Mucosa of descending colon (tissue), 3 donors: ENCODE measurements around the gene KLHDC10. TPM values are rescaled to one million over a fixed set of nuclear protein-coding genes. Genes with fewer than 3 reads are reported as not detected.

Experiments used
- ATAC-seq: fragments of 200-7000 bp; cut with Tn5 transposase; one replicate; pipeline ENCODE4 v1.9.1; 2020; ENCODE audit warnings: mild to moderate bottlenecking, moderate library complexity
- DNase-seq, 3 donors: peaks; one replicate each; pipeline ENCODE4 v3.0.0-alpha.2; 2020
- H3K36me3 ChIP-seq: fragments of 200-600 bp; one replicate; pipeline ENCODE4 v1.8.0; 2021; ENCODE audit warnings: low read depth, mild to moderate bottlenecking
- H3K4me1 ChIP-seq: fragments of 200-600 bp; one replicate; pipeline ENCODE4 v1.8.0; 2021; ENCODE audit warnings: low read depth, mild to moderate bottlenecking
- H3K4me3 ChIP-seq: fragments of 200-600 bp; one replicate; pipeline ENCODE4 v1.8.0; 2021; ENCODE audit warnings: mild to moderate bottlenecking
- H3K9me3 ChIP-seq: fragments of 200-600 bp; one replicate; pipeline ENCODE4 v1.8.0; 2021; ENCODE audit warnings: mild to moderate bottlenecking
- CTCF ChIP-seq: fragments of 200-600 bp; IDR thresholded peaks from one replicate; pipeline ENCODE4 v1.8.0; 2022; ENCODE audit warnings: antibody characterized with exemption, mild to moderate bottlenecking
- intact Hi-C, 2 donors: fragments of 100-400 bp; cut with DNase I in 1 of 2; cut with micrococcal nuclease in 1 of 2; formaldehyde crosslinking; loops; one replicate each; pipeline versions ENCODE4 v1.11.0 to v1.11.1; 2022; cut with DNase I, micrococcal nuclease
- long read RNA-seq, 2 donors: library from polyadenylated mRNA; unstranded; transcript quantifications; one replicate each; pipeline ENCODE4 v2.0.0, GENCODE V29; 2019 to 2021
- total RNA-seq, 3 donors: library from RNA; stranded (reverse); fragmentation: NEBNext Ultra II Directional in 2 of 3; extraction: Animal tissue kit (Norgen Biotek cat#: 25700) in 2 of 3; gene quantifications; one replicate each; pipeline versions ENCODE4 v1.2.1 to v1.2.4, GENCODE V29; 2021 to 2023
- donor health status: DM: no; HTN: no; CAD: no; lungs with moderate emphysema.
- donor health status: DM: no; HTN: no; CAD: no.
- donor health status: DM: no; HTN: yes; CAD: no.

KLHDC10 gene
- total RNA-seq: 10 to 100 TPM; 30.1 to 36.2 (median 34.1) TPM
- long read RNA-seq, donor 1, full-length matches to known transcripts: 2 of 11 reads
- long read RNA-seq, donor 1, partial matches to known transcripts: 1 of 11 reads
- long read RNA-seq, donor 1, other reads (novel, unspliced or antisense): 8 of 11 reads
- long read RNA-seq, donor 2, partial matches to known transcripts: 1 of 3 reads
- long read RNA-seq, donor 2, other reads (novel, unspliced or antisense): 2 of 3 reads

- TF ChIP-seq CTCF: peak; percentile 13
- peak; percentile 98 for ATAC-seq
- no peaks in the 10 kb centered on the region for H3K36me3 ChIP-seq
These were observed at the start of gene KLHDC10 for GRCh38 chr7:130069978-130070860. Gene KLHDC10 (plus strand): TSS chr7:130070534. CDS start chr7:130070644, 110 bp downstream.

GRCh38 chr7:130021105-130021834, 49.1 kb upstream of the KLHDC10 start:
- ATAC-seq: no peak
- Histone ChIP-seq H3K36me3 (no peaks in the 10 kb centered on the region), H3K9me3 (no peaks in the 10 kb centered on the region), H3K4me1 (no peaks in the 10 kb centered on the region), H3K4me3 (no peak overlapping the region)
- intact Hi-C loops: no loop called here
- DNase-seq: no peak
- TF ChIP-seq CTCF: no peak

More at GRCh38 chr7:130069978-130070860, at the start of gene KLHDC10:
- intact Hi-C loops: no loop called here
- peaks cover 24% of the 10 kb centered on the region for H3K4me1 ChIP-seq
- H3K9me3 ChIP-seq: no peaks in the 10 kb centered on the region
- H3K4me3 ChIP-seq: peak within 1 kb of the TSS; percentile 96
- DNase-seq: peak; percentile 97 to 99 (median 98)

- no peak for DNase-seq
- no peak for TF ChIP-seq CTCF
- Histone ChIP-seq H3K4me1 (no peaks in the 10 kb centered on the region), H3K4me3 (no peak overlapping the region), H3K36me3 (no peaks in the 10 kb centered on the region), H3K9me3 (no peaks in the 10 kb centered on the region)
- no peak for ATAC-seq
- intact Hi-C loops: no loop called here
These were observed 48.2 kb upstream of the KLHDC10 start for GRCh38 chr7:130022115-130022514.

- TF ChIP-seq CTCF: no peak
These were observed 47.6 kb upstream of the KLHDC10 start for GRCh38 chr7:130022623-130023175.

GRCh38 chr7:130024390-130024789, 45.9 kb upstream of the KLHDC10 start:
- Histone ChIP-seq H3K36me3 (no peaks in the 10 kb centered on the region), H3K4me3 (no peak overlapping the region), H3K4me1 (no peaks in the 10 kb centered on the region), H3K9me3 (no peaks in the 10 kb centered on the region)
- TF ChIP-seq CTCF: no peak
- intact Hi-C loops: no loop called here
- ATAC-seq: no peak
- no peak for DNase-seq

More at GRCh38 chr7:130022623-130023175, 47.6 kb upstream of the KLHDC10 start:
- DNase-seq (no peak), ATAC-seq (no peak)
- H3K4me3 ChIP-seq: no peak overlapping the region
- H3K36me3 ChIP-seq: no peaks in the 10 kb centered on the region
- intact Hi-C loops: no loop called here
- H3K9me3 ChIP-seq: no peaks in the 10 kb centered on the region
- no peaks in the 10 kb centered on the region for H3K4me1 ChIP-seq
